Ishikawa (cell line): Measurements from ENCODE around the gene GLIS1.

Experiments used
- CEBPB ChIP-seq: IDR thresholded peaks from 2 replicates; pipeline ENCODE4 v1.6.1; 2012
- CREB1 ChIP-seq: IDR thresholded peaks from 2 replicates; pipeline ENCODE4 v1.6.1; 2012; ENCODE audit warnings: low read depth
- EGR1 ChIP-seq: IDR thresholded peaks from 2 replicates; pipeline ENCODE4 v1.6.1; 2012
- EP300 ChIP-seq: IDR thresholded peaks from 2 replicates; pipeline ENCODE4 v1.6.1; 2012; ENCODE audit warnings: borderline replicate concordance
- FOXM1 ChIP-seq: IDR thresholded peaks from 2 replicates; pipeline ENCODE4 v1.6.1; 2012; ENCODE audit warnings: low read depth, borderline replicate concordance
- MAX ChIP-seq: IDR thresholded peaks from 2 replicates; pipeline ENCODE4 v1.6.1; 2012
- NFIC ChIP-seq: IDR thresholded peaks from 2 replicates; pipeline ENCODE4 v1.6.1; 2012
- RAD21 ChIP-seq: IDR thresholded peaks from 2 replicates; pipeline ENCODE4 v1.6.1; 2012; ENCODE audit warnings: low read depth
- TAF1 ChIP-seq: IDR thresholded peaks from 2 replicates; pipeline ENCODE4 v1.6.1; 2012; ENCODE audit warnings: low read depth, mild to moderate bottlenecking
- TCF12 ChIP-seq: IDR thresholded peaks from 2 replicates; pipeline ENCODE4 v1.6.1; 2012; ENCODE audit warnings: low read depth
- TEAD4 ChIP-seq: IDR thresholded peaks from 2 replicates; pipeline ENCODE4 v1.6.1; 2012
- USF1 ChIP-seq: IDR thresholded peaks from 2 replicates; pipeline ENCODE4 v1.6.1; 2012
- YY1 ChIP-seq: IDR thresholded peaks from 2 replicates; pipeline ENCODE4 v1.6.1; 2012; ENCODE audit warnings: low read depth
- ZBTB7A ChIP-seq: IDR thresholded peaks from 2 replicates; pipeline ENCODE4 v1.6.1; 2012; ENCODE audit warnings: low read depth
- TF ChIP-seq, protein P1 (sequence below): IDR thresholded peaks from 2 replicates; pipeline ENCODE4 v1.6.1; 2012; ENCODE audit warnings: low read depth, mild to moderate bottlenecking

Gene GLIS1

GRCh38 chr1:53706356-53706755, 32.6 kb downstream of the GLIS1 start:
- no peak for TF ChIP-seq RAD21
- no peak for TF ChIP-seq FOXM1
- TF ChIP-seq CREB1: no peak
- no peak for TF ChIP-seq MAX
- TF ChIP-seq, protein P1, sequence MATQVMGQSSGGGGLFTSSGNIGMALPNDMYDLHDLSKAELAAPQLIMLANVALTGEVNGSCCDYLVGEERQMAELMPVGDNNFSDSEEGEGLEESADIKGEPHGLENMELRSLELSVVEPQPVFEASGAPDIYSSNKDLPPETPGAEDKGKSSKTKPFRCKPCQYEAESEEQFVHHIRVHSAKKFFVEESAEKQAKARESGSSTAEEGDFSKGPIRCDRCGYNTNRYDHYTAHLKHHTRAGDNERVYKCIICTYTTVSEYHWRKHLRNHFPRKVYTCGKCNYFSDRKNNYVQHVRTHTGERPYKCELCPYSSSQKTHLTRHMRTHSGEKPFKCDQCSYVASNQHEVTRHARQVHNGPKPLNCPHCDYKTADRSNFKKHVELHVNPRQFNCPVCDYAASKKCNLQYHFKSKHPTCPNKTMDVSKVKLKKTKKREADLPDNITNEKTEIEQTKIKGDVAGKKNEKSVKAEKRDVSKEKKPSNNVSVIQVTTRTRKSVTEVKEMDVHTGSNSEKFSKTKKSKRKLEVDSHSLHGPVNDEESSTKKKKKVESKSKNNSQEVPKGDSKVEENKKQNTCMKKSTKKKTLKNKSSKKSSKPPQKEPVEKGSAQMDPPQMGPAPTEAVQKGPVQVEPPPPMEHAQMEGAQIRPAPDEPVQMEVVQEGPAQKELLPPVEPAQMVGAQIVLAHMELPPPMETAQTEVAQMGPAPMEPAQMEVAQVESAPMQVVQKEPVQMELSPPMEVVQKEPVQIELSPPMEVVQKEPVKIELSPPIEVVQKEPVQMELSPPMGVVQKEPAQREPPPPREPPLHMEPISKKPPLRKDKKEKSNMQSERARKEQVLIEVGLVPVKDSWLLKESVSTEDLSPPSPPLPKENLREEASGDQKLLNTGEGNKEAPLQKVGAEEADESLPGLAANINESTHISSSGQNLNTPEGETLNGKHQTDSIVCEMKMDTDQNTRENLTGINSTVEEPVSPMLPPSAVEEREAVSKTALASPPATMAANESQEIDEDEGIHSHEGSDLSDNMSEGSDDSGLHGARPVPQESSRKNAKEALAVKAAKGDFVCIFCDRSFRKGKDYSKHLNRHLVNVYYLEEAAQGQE: no peak
- no peak for TF ChIP-seq TEAD4
- no peak for TF ChIP-seq CEBPB
- TF ChIP-seq EGR1: no peak
- TF ChIP-seq YY1: no peak
- no peak for TF ChIP-seq ZBTB7A
- TF ChIP-seq EP300: no peak
- TF ChIP-seq NFIC: no peak
- TF ChIP-seq TAF1: no peak
- no peak for TF ChIP-seq USF1
- no peak for TF ChIP-seq TCF12

DNA sequence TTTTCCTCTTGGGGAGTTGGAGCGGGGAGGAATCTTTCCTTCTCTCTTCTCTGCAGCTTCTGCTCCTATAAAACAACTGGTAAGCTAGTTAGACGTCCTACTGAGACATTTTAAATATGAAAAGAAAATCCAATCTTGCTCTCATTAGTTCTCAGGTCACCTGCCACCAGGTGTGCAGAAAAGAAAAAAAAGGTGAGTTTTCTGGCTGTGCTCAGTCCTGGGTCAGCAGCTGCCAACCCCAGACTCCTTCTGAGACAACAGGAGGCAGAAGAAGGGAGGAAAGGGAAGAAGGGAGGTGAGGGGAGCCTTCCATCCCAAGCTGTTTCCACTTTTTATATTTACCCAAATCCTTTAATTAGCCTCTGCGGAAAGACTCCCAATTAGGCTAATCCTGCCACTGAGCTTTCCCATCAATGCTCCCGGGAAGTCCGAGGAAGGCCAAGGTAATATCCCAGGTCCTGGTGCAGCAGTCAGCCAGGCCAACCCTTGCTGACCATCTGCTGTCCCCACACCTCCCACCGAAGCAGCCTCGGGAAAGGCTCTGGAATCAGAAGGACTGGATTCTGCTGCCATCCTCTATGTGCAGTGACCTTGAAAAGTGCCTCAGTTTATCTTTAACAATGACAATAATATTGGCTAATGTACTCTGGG, 33.4 kb downstream of the GLIS1 start:
- TF ChIP-seq TAF1 (no peak), FOXM1 (no peak), CEBPB (no peak), YY1 (no peak), MAX (no peak), RAD21 (no peak), USF1 (no peak), TEAD4 (no peak), EGR1 (no peak), ZBTB7A (no peak), NFIC (no peak), CREB1 (no peak), TCF12 (no peak), EP300 (no peak)
- TF ChIP-seq, protein P1: no peak

DNA sequence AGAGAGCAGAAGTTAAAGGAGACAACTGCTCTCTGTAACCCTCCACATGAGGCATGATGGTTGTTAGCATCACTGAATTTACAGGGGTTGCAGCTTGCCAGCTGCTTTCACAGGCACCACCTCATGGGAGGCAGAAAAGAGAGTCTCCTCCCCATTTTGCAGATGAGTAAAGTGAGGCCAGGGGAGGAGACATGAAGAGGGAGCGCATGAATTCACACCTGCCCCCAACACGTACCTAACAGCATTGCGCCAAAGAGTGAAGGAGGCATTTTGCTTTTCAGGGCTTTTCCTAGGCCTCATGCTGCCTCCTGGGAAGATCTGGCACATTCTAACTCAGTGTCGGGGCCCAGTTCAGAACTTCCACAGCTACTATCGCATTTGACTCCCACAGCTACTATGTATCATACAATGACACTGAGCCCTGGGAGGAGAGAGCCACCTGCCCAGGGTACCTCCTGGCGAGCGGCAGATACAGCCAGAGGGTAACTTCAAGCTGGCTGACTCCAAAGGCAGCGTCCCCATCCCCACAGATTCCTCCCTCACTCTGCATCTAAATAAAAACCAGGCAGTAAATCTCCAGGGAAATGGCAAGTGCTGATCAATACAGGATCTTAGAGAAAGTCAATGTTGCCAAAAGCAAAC, 34.0 kb downstream of the GLIS1 start:
- TF ChIP-seq TCF12: no peak
- TF ChIP-seq EP300: no peak
- TF ChIP-seq FOXM1: no peak

DNA sequence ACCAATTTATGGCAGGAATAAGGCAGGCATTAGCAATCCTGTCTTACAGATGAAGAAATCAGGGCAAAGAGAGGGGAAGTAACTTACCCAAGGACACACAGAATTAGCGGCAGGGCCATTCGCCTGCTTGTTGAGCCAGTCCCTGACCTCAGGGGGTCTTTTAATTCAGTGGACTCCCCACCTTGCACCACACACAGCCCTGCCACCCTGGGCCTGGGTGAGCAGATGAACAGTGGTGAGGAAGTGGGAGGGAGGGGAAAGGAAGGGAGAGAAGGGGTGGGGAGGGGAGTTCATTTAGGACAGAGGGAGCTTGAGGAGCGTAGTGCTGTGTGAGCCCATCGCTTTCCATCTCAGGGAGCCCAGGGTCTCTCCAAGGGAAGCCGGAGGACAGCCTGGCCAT, 34.7 kb downstream of the GLIS1 start:
- no peak for TF ChIP-seq TAF1
- TF ChIP-seq, protein P1: no peak
- TF ChIP-seq NFIC: no peak
- no peak for TF ChIP-seq FOXM1
- TF ChIP-seq TCF12: no peak
- no peak for TF ChIP-seq EP300
- TF ChIP-seq CEBPB: no peak
- no peak for TF ChIP-seq MAX
- TF ChIP-seq RAD21: no peak
- TF ChIP-seq CREB1: no peak
